Stomach (tissue), 9 donors: ENCODE data around the gene C10orf67. TPM values are rescaled to one million over a fixed set of nuclear protein-coding genes. Genes with fewer than 3 reads are reported as not detected.

Source experiments
- DNase-seq, 2 donors: peaks; one replicate each; pipeline versions ENCODE4 v3.0.0 to v3.0.0-alpha.2; 2013 to 2019
- H3K27ac ChIP-seq, 5 donors: fragments of 200-600 bp in 4 of 5; sonication (generic) in 4 of 5; one replicate each; pipeline ENCODE4 v1.5.1; 2013 to 2019; ENCODE audit warnings: mild to moderate bottlenecking in 1 of 5, moderate library complexity in 1 of 5
- H3K27me3 ChIP-seq, 3 donors: fragments of 200-600 bp; sonication (generic); one replicate each; pipeline ENCODE4 v1.5.1; 2017 to 2019; ENCODE audit warnings: mixed run types in 1 of 3
- H3K36me3 ChIP-seq, 4 donors: fragments of 200-600 bp; sonication (generic); 1 replicate in 3 of 4; 2 replicates in 1 of 4; pipeline ENCODE4 v1.5.1; 2016 to 2019
- H3K4me1 ChIP-seq, 4 donors: fragments of 200-600 bp; sonication (generic); one replicate each; pipeline ENCODE4 v1.5.1; 2016 to 2019
- H3K4me3 ChIP-seq, 4 donors: fragments of 200-600 bp; sonication (generic) in 3 of 4; one replicate each; pipeline ENCODE4 v1.5.1; 2016 to 2019; ENCODE audit warnings: mild to moderate bottlenecking in 1 of 4
- H3K9me3 ChIP-seq, 4 donors: fragments of 200-600 bp; sonication (generic); one replicate each; pipeline ENCODE4 v1.5.1; 2016 to 2019
- EP300 ChIP-seq: sonication (generic); formaldehyde crosslinking; IDR thresholded peaks from one replicate; pipeline ENCODE4 v1.6.1; 2017; ENCODE audit warnings: antibody characterized with exemption
- POLR2A ChIP-seq, 4 donors: fragments of 450-650 bp; IDR thresholded peaks; one replicate each; pipeline ENCODE4 v1.6.1; 2016; ENCODE audit warnings: antibody characterized with exemption in 4 of 4, control low read depth in 2 of 4, mild to moderate bottlenecking in 1 of 4, moderate library complexity in 1 of 4
- POLR2AphosphoS5 ChIP-seq, 3 donors: sonication (generic); formaldehyde crosslinking; IDR thresholded peaks; one replicate each; pipeline ENCODE4 v1.6.1; 2016; ENCODE audit warnings: antibody characterized with exemption in 3 of 3
- WGBS, 5 donors: extraction: QIAGEN DNeasy Blood & Tissue Kit in 3 of 5; methylation state at CpG; one replicate each; pipeline versions ENCODE4 v1.1.5 to v1.1.7; 2013 to 2018; 5-methylcytosine and 5-hydroxymethylcytosine counted together
- intact Hi-C: fragments of 100-400 bp; cut with DNase I; formaldehyde crosslinking; loops from one replicate; pipeline ENCODE4 v1.15.1; 2023; ENCODE audit warnings: low total_unique reads
- polyA plus RNA-seq, 3 donors: library from polyadenylated mRNA; stranded (reverse); fragments of 200-250 nt; gene quantifications; one replicate each; pipeline ENCODE4 v1.2.3, GENCODE V29; 2013
- total RNA-seq, 5 donors: library from RNA; depleted of rRNA; stranded (reverse); fragments of >200 nt; gene quantifications; one replicate each; pipeline versions ENCODE4 v1.1.0 to v1.2.3, GENCODE V29; 2014 to 2016
- TF ChIP-seq, protein P1 (sequence below), 7 experiments: fragments of 450-650 bp in 4 of 7; fragments of 200-600 bp in 3 of 7; sonication (generic) in 3 of 7; IDR thresholded peaks; one replicate each; pipeline ENCODE4 v1.5.1; 2016 to 2019; ENCODE audit warnings: antibody characterized with exemption in 7 of 7, control low read depth in 2 of 7, mild to moderate bottlenecking in 1 of 7
- donor health status: healthy with polysubstance abuse.
- donor health status: Bipolar disorder and iron deficiency.
- donor health status: healthy.

The C10orf67 gene
- total and polyA plus RNA-seq, 8 donors: 0.18 to 1.2 (median 0.31) TPM; not detected in 5

DNA sequence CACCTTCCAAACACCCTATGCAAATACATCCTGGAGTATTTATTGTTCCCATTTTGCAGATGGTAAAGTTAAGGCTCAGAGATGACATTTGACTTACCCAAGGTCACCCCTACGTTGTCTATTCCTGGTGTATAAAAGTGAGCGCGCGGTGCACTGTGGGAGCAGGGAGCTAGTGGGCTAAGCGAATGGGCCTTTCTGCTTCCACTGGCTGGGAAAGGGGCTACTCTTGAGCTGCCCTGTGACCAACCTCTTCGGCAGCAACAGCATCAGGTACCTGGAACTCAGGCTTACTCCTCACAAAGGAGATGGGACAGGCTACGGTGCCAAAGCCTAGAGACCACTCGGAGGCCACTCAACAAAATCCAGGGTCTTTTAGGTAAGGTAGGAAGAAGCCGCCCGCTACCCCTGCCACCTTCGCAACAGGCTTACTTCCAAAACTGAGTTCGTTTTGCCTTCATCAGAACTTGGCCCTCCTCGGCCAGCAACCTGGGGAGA, 150.1 kb downstream of the C10orf67 start:
- H3K27ac ChIP-seq: no peak overlapping the region
- 9 to 22% (median 15%) methylated on average over 7 to 13 of the region's 13 CpGs for WGBS, 5 donors
- peaks cover 40 to 100% (median 88%) of the 10 kb centered on the region in 3 donors for H3K27me3 ChIP-seq

DNA sequence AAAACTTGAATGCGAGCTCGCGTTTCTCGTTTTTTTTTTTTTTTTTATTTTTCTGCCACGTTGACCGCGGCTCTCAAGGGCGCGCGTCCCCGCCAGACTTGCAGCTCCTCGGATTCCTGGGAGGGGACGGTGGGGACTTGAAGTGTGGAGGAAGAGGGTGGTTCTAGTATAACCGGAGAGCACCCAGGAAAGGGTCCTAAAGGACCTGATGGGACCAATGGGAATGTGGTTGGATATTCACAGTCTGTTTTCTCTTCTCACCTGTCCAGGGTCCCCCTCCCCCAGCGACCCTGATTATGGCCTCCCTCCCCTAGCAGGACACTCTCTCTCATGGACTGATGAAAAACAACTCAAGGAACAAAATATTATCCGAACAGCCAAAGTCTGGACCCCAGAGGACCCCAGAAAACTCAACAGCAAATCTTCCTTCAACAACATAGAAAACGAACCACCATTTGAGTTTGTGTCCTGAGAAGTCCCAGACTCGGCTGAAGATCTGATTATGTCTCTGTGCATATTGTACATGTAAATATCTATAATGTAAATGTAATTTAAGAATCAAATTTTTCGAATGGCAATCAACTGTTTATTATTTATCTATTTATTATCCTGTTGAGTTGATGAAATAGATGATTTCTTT, 151.0 kb downstream of the C10orf67 start:
- no peak for DNase-seq
- H3K4me1 ChIP-seq: peaks cover 11 to 34% (median 20%) of the 10 kb centered on the region in 4 donors
- no peaks in the 10 kb centered on the region for H3K36me3 ChIP-seq
- no peak for TF ChIP-seq EP300
- no peak for TF ChIP-seq POLR2A (IDR thresholded peaks at IDR 0.05)
- TF ChIP-seq POLR2AphosphoS5 (IDR thresholded peaks at IDR 0.05): no peak
- TF ChIP-seq, protein P1, sequence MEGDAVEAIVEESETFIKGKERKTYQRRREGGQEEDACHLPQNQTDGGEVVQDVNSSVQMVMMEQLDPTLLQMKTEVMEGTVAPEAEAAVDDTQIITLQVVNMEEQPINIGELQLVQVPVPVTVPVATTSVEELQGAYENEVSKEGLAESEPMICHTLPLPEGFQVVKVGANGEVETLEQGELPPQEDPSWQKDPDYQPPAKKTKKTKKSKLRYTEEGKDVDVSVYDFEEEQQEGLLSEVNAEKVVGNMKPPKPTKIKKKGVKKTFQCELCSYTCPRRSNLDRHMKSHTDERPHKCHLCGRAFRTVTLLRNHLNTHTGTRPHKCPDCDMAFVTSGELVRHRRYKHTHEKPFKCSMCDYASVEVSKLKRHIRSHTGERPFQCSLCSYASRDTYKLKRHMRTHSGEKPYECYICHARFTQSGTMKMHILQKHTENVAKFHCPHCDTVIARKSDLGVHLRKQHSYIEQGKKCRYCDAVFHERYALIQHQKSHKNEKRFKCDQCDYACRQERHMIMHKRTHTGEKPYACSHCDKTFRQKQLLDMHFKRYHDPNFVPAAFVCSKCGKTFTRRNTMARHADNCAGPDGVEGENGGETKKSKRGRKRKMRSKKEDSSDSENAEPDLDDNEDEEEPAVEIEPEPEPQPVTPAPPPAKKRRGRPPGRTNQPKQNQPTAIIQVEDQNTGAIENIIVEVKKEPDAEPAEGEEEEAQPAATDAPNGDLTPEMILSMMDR (IDR thresholded peaks at IDR 0.05): no peak
- H3K9me3 ChIP-seq: peaks cover 0 to 8% (median 0%) of the 10 kb centered on the region in 4 donors
- peaks cover 32 to 100% (median 79%) of the 10 kb centered on the region in 3 donors for H3K27me3 ChIP-seq
- intact Hi-C loops: no loop called here
- no peak overlapping the region for H3K27ac ChIP-seq
- H3K4me3 ChIP-seq: peak overlapping the region in 1 of 4 donors; percentile 23
- 5 to 8% (median 7%) methylated on average over 19 of the region's 19 CpGs for WGBS, 5 donors

More for the DNA sequence above, 150.1 kb downstream of the C10orf67 start:
- intact Hi-C loops: no loop called here
- H3K9me3 ChIP-seq: peaks cover 0 to 8% (median 0%) of the 10 kb centered on the region in 4 donors
- DNase-seq: no peak
- TF ChIP-seq POLR2A (IDR thresholded peaks at IDR 0.05): no peak
- TF ChIP-seq, protein P1 (IDR thresholded peaks at IDR 0.05): no peak
- no peak for TF ChIP-seq EP300
- no peak for TF ChIP-seq POLR2AphosphoS5 (IDR thresholded peaks at IDR 0.05)
- peak overlapping the region in 1 of 4 donors; percentile 2 for H3K4me3 ChIP-seq
- H3K4me1 ChIP-seq: peaks cover 11 to 43% (median 24%) of the 10 kb centered on the region in 4 donors
- H3K36me3 ChIP-seq: no peaks in the 10 kb centered on the region

DNA sequence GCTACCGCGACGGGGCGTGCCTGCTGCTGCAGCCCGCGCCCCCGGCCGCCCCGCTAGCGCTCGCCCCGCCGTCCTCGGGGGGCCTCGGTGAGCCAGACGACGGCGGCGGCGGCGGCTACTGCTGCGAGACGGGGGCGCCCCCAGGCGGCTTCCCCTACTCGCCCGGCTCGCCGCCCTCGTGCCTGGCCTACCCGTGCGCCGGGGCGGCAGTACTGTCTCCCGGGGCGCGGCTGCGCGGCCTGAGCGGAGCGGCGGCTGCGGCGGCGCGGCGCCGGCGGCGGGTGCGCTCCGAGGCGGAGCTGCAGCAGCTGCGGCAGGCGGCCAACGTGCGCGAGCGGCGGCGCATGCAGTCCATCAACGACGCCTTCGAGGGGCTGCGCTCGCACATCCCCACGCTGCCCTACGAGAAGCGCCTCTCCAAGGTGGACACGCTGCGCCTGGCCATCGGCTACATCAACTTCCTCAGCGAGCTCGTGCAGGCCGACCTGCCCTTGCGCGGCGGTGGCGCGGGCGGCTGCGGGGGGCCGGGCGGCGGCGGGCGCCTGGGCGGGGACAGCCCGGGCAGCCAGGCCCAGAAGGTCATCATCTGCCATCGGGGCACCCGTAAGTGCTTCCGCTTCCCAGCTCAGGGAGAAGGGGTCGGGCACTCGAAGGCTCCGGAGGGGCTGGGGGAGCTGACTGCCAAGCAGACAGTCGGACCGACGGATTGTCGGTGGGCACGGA, 151.7 kb downstream of the C10orf67 start:
- peaks cover 29 to 100% (median 79%) of the 10 kb centered on the region in 3 donors for H3K27me3 ChIP-seq
- TF ChIP-seq, protein P1 (IDR thresholded peaks at IDR 0.05): no peak
- no peak for TF ChIP-seq POLR2A (IDR thresholded peaks at IDR 0.05)
- TF ChIP-seq EP300: no peak
- no peak for TF ChIP-seq POLR2AphosphoS5 (IDR thresholded peaks at IDR 0.05)
- intact Hi-C loops: no loop called here
- no peak overlapping the region for H3K27ac ChIP-seq
- peak in 1 of 2 donors; percentile 48 for DNase-seq
- peak overlapping the region; percentile 3 to 23 (median 18) for H3K4me3 ChIP-seq
- H3K4me1 ChIP-seq: peaks cover 11 to 32% (median 20%) of the 10 kb centered on the region in 4 donors
- no peaks in the 10 kb centered on the region for H3K36me3 ChIP-seq
- H3K9me3 ChIP-seq: peaks cover 0 to 8% (median 0%) of the 10 kb centered on the region in 4 donors
- 1 to 6% (median 4%) methylated on average over 23 to 100 of the region's 100 CpGs for WGBS, 5 donors
